Measurements from ENCODE around the gene ZFAND3.

DNA sequence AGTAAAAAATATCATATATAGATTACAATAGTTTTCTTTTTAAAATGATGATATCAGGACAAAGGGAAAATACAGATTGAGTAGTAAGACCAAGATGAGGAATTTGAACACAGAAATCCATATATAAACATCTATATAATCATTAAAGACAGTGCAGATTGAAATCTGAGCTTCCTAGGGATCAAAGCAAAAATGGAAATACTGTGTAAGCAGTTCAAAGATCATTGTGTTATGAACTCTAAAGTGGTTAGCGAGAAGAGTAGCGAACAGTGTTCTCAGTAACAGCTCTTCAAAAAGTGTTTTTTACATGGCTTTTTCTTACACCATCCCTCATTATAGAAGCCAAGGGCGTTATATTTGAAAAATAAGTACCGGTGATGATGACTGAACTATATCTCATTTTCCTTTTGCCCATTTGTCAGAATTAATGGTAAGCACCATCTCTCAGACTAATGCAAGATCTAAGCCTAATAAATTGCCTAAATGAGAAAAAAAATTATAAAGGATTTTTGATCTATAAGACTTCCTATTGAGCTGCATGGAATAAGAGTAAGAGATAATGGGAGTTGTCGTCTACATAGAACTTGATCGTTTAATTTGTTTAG is 226.3 kb downstream of the ZFAND3 start:
- no peak for TF ChIP-seq POLR2A (IDR thresholded peaks at IDR 0.05; ENCODE audit: low read depth, low read length)
- TF ChIP-seq CEBPB (IDR thresholded peaks at IDR 0.05; ENCODE audit: low read depth, low read length), result no peak
- TF ChIP-seq, protein P1, sequence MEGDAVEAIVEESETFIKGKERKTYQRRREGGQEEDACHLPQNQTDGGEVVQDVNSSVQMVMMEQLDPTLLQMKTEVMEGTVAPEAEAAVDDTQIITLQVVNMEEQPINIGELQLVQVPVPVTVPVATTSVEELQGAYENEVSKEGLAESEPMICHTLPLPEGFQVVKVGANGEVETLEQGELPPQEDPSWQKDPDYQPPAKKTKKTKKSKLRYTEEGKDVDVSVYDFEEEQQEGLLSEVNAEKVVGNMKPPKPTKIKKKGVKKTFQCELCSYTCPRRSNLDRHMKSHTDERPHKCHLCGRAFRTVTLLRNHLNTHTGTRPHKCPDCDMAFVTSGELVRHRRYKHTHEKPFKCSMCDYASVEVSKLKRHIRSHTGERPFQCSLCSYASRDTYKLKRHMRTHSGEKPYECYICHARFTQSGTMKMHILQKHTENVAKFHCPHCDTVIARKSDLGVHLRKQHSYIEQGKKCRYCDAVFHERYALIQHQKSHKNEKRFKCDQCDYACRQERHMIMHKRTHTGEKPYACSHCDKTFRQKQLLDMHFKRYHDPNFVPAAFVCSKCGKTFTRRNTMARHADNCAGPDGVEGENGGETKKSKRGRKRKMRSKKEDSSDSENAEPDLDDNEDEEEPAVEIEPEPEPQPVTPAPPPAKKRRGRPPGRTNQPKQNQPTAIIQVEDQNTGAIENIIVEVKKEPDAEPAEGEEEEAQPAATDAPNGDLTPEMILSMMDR (conservative IDR thresholded peaks at IDR 0.05; ENCODE audit: low read depth, low read length), result no peak
- no peak for TF ChIP-seq RAD21 (IDR thresholded peaks at IDR 0.05; ENCODE audit: low read length)
- TF ChIP-seq, protein P2, sequence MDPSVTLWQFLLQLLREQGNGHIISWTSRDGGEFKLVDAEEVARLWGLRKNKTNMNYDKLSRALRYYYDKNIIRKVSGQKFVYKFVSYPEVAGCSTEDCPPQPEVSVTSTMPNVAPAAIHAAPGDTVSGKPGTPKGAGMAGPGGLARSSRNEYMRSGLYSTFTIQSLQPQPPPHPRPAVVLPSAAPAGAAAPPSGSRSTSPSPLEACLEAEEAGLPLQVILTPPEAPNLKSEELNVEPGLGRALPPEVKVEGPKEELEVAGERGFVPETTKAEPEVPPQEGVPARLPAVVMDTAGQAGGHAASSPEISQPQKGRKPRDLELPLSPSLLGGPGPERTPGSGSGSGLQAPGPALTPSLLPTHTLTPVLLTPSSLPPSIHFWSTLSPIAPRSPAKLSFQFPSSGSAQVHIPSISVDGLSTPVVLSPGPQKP (IDR thresholded peaks at IDR 0.05; ENCODE audit: borderline replicate concordance, low read depth, low read length), result no peak
- TF ChIP-seq BHLHE40 (IDR thresholded peaks at IDR 0.05; ENCODE audit: low read depth, low read length), result no peak
- TF ChIP-seq RCOR1 (IDR thresholded peaks at IDR 0.05; ENCODE audit: insufficient replicate concordance, low read length), result no peak
- TF ChIP-seq MAZ (IDR thresholded peaks at IDR 0.05; ENCODE audit: borderline replicate concordance, low read depth, low read length), result no peak
- TF ChIP-seq MAFK (IDR thresholded peaks at IDR 0.05; ENCODE audit: low read depth, low read length), result no peak
- TF ChIP-seq USF2 (IDR thresholded peaks at IDR 0.05; ENCODE audit: low read depth, low read length), result no peak
- no peak for TF ChIP-seq MXI1 (IDR thresholded peaks at IDR 0.05; ENCODE audit: borderline replicate concordance, low read depth, low read length)
- TF ChIP-seq CHD1 (IDR thresholded peaks at IDR 0.05; ENCODE audit: low read depth, low read length), result no peak
- no peak for TF ChIP-seq SMC3 (IDR thresholded peaks at IDR 0.05; ENCODE audit: low read depth, low read length)
- TF ChIP-seq NFE2L2 (IDR thresholded peaks at IDR 0.05; ENCODE audit: low read depth, low read length), result no peak

Data from IMR-90 (cell line).